ENCODE data around the gene ARMH2.

DNA sequence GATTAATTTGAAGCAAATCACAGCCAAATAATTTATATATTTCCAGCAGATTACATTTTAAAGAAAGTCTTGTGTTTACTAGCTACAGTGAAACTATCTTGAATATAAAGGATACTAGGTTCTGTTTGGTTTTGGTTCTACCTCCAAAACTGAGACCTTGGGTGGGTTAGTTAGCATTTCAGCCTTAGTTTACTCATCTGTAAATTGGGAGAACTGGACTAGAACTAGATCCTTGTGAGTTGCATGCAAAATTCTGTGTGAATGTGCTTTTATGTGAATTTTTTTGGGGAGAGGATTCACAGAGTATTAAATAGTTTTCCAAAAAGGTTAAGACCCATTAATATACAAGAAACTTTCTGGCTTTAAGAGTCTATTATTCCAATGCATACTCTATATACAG is 19.8 kb downstream of the ARMH2 start:
- TF ChIP-seq HDAC1 (IDR thresholded peaks at IDR 0.05), result no peak
- TF ChIP-seq, protein P1, sequence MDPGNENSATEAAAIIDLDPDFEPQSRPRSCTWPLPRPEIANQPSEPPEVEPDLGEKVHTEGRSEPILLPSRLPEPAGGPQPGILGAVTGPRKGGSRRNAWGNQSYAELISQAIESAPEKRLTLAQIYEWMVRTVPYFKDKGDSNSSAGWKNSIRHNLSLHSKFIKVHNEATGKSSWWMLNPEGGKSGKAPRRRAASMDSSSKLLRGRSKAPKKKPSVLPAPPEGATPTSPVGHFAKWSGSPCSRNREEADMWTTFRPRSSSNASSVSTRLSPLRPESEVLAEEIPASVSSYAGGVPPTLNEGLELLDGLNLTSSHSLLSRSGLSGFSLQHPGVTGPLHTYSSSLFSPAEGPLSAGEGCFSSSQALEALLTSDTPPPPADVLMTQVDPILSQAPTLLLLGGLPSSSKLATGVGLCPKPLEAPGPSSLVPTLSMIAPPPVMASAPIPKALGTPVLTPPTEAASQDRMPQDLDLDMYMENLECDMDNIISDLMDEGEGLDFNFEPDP (CRISPR knock-in tag; IDR thresholded peaks at IDR 0.05), result no peak
- TF ChIP-seq EP300 (IDR thresholded peaks at IDR 0.05; ENCODE audit: low read length), result no peak
- no peak for TF ChIP-seq ERF (CRISPR knock-in tag; IDR thresholded peaks at IDR 0.05)
- TF ChIP-seq ZNF561 (CRISPR knock-in tag; conservative IDR thresholded peaks at IDR 0.05), result no peak
- no peak for TF ChIP-seq ZNF699 (CRISPR knock-in tag; IDR thresholded peaks at IDR 0.05; ENCODE audit: insufficient replicate concordance)
- TF ChIP-seq ZNF644 (tag; IDR thresholded peaks at IDR 0.05; ENCODE audit: low read depth), result no peak
- no peak for TF ChIP-seq HDAC2 (IDR thresholded peaks at IDR 0.05)

All from K562 (cell line).